RPMI8226 (cell line): ENCODE measurements around the gene DGKH.
A peak's percentile ranks its signal among the peaks of the same experiment; 100 is the strongest.
"Not testable (repeated sequence)": the region's sequence is repeated elsewhere in the genome, so short reads cannot be mapped to it uniquely, and the experiment has no call there.

Experiments used
- DNase-seq: peaks from one replicate; pipeline ENCODE4 v3.0.0-alpha.2; 2015

The DGKH gene

GRCh38 chr13:42176294-42176693 is 127.8 kb downstream of the DGKH start:
- DNase-seq: no peak

- no peak for DNase-seq
Observed at GRCh38 chr13:42177189-42177588, 128.7 kb downstream of the DGKH start.

- no peak for DNase-seq
Observed at GRCh38 chr13:42181381-42181953, 133.0 kb downstream of the DGKH start.

- DNase-seq: no peak
Observed at GRCh38 chr13:42189061-42189460, 140.6 kb downstream of the DGKH start.

- no peak for DNase-seq
Observed at GRCh38 chr13:42190529-42190928, 142.1 kb downstream of the DGKH start.

GRCh38 chr13:42211704-42212464 is 163.4 kb downstream of the DGKH start:
- no peak for DNase-seq

- DNase-seq: no peak
Observed at GRCh38 chr13:42214446-42214845, 166.0 kb downstream of the DGKH start.

- peak; percentile 17 for DNase-seq
Observed at GRCh38 chr13:42215578-42216421, 167.4 kb downstream of the DGKH start.

- DNase-seq: no peak
Observed at GRCh38 chr13:42216422-42216735, 167.9 kb downstream of the DGKH start.

- DNase-seq: no peak
Observed at GRCh38 chr13:42218576-42218975, 170.1 kb downstream of the DGKH start.

GRCh38 chr13:42219051-42219450 is 170.6 kb downstream of the DGKH start:
- DNase-seq: no peak

- DNase-seq: no peak
Observed at GRCh38 chr13:42219876-42220275, 171.4 kb downstream of the DGKH start.

- no peak for DNase-seq
Observed at GRCh38 chr13:42221121-42221765, 172.8 kb downstream of the DGKH start.

- DNase-seq: no peak
Observed at GRCh38 chr13:42223681-42224080, 175.2 kb downstream of the DGKH start.

GRCh38 chr13:42225051-42225450 is 176.6 kb downstream of the DGKH start:
- DNase-seq: no peak

- DNase-seq: not testable (repeated sequence)
Observed at GRCh38 chr13:42226759-42227158, 178.3 kb downstream of the DGKH start.

GRCh38 chr13:42228527-42228926 is 180.1 kb downstream of the DGKH start:
- no peak for DNase-seq

GRCh38 chr13:42229287-42229686 is 180.8 kb downstream of the DGKH start:
- DNase-seq: no peak

- DNase-seq: no peak
Observed at GRCh38 chr13:42232671-42233070, 184.2 kb downstream of the DGKH start.

- DNase-seq: no peak
Observed at GRCh38 chr13:42233726-42234125, 185.3 kb downstream of the DGKH start.

- DNase-seq: no peak
Observed at GRCh38 chr13:42239161-42239560, 190.7 kb downstream of the DGKH start.

GRCh38 chr13:42239644-42240043 is 191.2 kb downstream of the DGKH start:
- DNase-seq: no peak

GRCh38 chr13:42246541-42246940 is 198.1 kb downstream of the DGKH start:
- no peak for DNase-seq

- DNase-seq: no peak
Observed at GRCh38 chr13:42247883-42248282, 199.4 kb downstream of the DGKH start.
